Ectodermal cell (in vitro differentiated cells): ENCODE results near the gene TBL1XR1.

Source experiments
- H3K27ac ChIP-seq: 2 replicates; pipeline ENCODE4 v1.7.0; 2013; ENCODE audit warnings: mild to moderate bottlenecking, low read depth, low read length; ENCODE audit not compliant: insufficient read depth, poor library complexity, severe bottlenecking
- H3K27me3 ChIP-seq: 2 replicates; pipeline ENCODE4 v1.7.0; 2013; ENCODE audit warnings: mild to moderate bottlenecking, low read length; ENCODE audit not compliant: insufficient read depth, control insufficient read depth, poor library complexity, severe bottlenecking
- H3K36me3 ChIP-seq: one replicate; pipeline ENCODE4 v1.7.0; 2013; ENCODE audit warnings: low read length; ENCODE audit not compliant: control insufficient read depth, insufficient read depth
- H3K4me1 ChIP-seq: one replicate; pipeline ENCODE4 v1.7.0; 2013; ENCODE audit warnings: low read length; ENCODE audit not compliant: control insufficient read depth, insufficient read depth
- H3K4me3 ChIP-seq: 2 replicates; pipeline ENCODE4 v1.7.0; 2013; ENCODE audit warnings: low read depth, low read length, control low read depth; ENCODE audit not compliant: insufficient read depth
- H3K9me3 ChIP-seq: 2 replicates; pipeline ENCODE4 v1.7.0; 2013; ENCODE audit warnings: mild to moderate bottlenecking, low read length, moderate library complexity; ENCODE audit not compliant: control insufficient read depth
- WGBS, 2 experiments: methylation state at CpG; one replicate each; pipeline ENCODE4 v1.1.7; 2013; ENCODE audit warnings: missing lambda C conversion rate in 2 of 2; 5-methylcytosine and 5-hydroxymethylcytosine counted together

TBL1XR1 gene

DNA sequence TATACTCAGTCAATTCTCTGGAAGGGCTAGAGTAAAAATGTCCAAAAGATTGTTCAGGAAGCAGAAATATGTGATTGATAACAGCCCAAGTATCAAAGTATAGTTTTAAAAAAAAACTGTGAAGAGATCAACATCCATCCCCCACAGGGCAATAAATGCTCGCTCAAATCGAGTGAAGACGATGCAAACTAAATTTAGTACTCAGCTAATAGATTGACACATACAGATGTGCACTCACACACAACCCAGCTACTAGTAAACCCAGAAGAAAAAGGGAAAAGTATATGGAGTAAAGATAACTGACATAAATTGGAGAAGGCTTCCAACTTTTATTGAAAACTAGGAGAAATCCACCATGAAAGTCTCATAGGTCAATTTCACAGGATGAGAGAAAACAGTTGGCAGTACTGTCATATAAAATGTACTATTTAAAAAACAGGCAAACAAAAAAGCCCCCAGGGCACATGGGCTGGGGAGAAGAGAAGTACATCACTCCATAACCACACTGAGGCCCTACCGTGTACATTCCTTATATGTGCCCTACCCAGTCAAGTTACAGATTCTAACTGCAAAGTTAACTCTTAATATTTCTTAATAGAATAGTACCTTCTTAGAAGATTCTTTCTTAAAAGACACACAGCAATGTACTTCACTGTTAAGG is 125.7 kb downstream of the TBL1XR1 start:
- H3K36me3 ChIP-seq = peaks cover 10% of the 10 kb centered on the region
- WGBS, 2 experiments = 89 to 100% methylated on average over 3 to 4 of the region's 4 CpGs
- no peak overlapping the region for H3K4me3 ChIP-seq
- no peaks in the 10 kb centered on the region for H3K27me3 ChIP-seq
- no peaks in the 10 kb centered on the region for H3K9me3 ChIP-seq
- no peaks in the 10 kb centered on the region for H3K4me1 ChIP-seq
- H3K27ac ChIP-seq = no peak overlapping the region

DNA sequence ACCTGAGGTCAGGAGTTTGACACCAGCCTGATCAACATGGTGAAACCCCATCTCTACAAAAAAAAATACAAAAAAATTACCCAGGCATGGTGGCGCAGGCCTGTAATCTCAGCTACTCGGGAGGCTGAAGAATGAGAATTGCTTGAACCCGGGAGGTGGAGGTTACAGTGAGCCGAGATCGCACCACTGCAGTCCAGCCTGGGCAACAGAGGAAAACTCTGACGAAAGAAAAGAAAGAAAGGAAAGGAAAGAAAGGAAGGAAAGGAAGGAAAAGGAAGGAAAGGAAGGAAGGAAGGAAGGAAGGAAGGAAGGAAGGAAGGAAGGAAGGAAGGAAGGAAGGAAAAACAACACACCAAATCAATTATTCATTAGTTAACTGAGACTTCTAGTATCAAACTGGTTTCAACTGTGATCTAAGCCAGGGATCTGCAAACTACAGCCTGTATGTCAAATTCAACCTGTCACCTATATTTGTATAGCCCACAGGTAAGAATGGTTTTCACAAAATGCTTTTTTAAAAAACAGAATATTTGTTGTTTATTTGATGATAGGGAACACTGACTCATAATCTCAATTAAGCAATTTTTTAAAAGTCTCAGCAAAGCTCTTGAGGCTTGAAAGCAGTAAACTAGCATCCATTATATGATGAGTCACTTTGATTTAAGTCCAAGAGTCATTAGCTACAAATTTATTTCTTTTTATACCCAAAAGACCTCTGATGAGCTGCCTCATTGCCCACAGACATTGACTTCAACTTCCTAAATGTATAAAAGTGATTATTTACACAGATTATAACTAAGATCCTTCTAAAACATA is 127.6 kb downstream of the TBL1XR1 start:
- Histone ChIP-seq H3K27ac (no peak overlapping the region), H3K4me3 (no peak overlapping the region), H3K4me1 (no peaks in the 10 kb centered on the region), H3K27me3 (no peaks in the 10 kb centered on the region), H3K36me3 (no peaks in the 10 kb centered on the region), H3K9me3 (no peaks in the 10 kb centered on the region)
- 90 to 98% methylated on average over 6 of the region's 6 CpGs for WGBS, 2 experiments

DNA sequence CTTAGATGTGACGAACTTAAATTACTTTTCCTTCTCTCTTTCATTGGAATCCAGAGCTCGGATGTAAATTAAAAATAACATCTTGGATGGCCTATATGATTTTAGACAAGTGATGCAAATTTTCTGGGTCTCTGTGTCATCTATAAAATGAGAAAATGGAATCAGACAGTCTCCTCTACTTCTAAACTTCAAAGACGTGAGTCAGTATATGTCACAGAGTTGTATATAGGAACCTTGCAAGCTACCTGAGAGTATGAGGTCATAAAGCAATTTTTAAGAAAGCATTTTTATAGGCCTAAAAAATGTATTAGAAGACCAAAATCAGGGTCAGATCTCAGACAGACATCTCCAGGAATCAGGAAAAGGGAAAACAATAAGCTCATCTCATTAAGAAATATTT is 128.3 kb downstream of the TBL1XR1 start:
- Histone ChIP-seq H3K4me1 (no peaks in the 10 kb centered on the region), H3K9me3 (no peaks in the 10 kb centered on the region), H3K36me3 (no peaks in the 10 kb centered on the region), H3K27ac (no peak overlapping the region), H3K27me3 (no peaks in the 10 kb centered on the region), H3K4me3 (no peak overlapping the region)
- WGBS, 2 experiments = 89 to 100% methylated on average over 1 to 3 of the region's 3 CpGs

DNA sequence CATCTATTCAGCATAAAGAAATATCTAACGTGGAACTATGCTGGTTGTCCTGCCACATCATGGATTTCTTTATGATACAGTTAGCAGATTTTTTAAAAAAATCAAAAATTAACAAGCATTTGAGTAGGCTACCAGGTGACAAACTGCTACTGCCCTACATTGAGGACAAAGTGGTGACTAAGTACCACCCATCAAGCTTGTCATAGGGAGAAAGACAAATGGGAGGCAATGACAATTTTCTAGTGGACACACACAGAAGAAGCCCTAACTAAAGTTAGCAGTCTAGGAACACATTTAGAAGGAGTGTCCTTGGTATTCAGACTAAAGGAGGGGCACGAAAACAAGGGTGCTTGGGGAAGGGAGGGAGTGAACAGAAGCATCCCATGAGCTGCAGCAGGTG is 131.2 kb downstream of the TBL1XR1 start:
- 90 to 92% methylated on average over 2 of the region's 2 CpGs for WGBS, 2 experiments
- H3K4me1 ChIP-seq = no peaks in the 10 kb centered on the region
- H3K36me3 ChIP-seq = no peaks in the 10 kb centered on the region
- H3K27ac ChIP-seq = no peak overlapping the region
- H3K4me3 ChIP-seq = no peak overlapping the region
- H3K27me3 ChIP-seq = no peaks in the 10 kb centered on the region
- H3K9me3 ChIP-seq = no peaks in the 10 kb centered on the region

DNA sequence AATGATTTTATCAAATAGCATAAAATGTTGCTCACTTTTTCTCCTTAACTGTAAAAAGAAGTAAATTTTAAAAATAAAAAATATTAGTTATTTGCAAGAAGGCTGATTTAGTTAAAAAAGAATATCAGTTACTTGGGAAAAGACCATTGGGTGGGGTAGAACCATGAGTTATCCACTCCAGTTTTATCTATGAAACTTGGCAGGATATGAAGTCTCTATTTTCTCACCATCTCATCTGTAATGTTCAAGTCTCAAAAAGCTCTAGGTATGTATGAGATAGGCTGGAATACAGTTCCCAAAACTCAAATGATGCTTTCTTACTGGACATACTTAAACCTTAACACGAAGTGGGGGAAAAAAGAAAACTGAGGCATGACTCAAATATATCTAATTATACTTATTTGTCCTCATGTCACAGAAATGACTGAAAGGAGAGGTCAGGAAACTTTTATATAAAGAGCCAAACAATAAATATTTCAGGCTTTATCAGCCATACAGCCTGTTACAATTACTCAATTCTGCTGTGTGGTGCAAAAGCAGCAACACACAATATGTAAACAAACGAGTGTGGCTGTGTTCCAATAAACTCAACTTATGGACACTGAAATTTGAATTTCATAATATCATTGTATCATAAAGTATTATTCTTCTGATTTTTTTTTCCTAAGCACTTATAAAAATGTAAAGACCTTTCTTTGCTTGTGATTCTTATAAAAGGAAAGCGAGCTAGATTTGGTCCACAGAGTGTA is 131.8 kb downstream of the TBL1XR1 start:
- Histone ChIP-seq H3K27me3 (no peaks in the 10 kb centered on the region), H3K36me3 (no peaks in the 10 kb centered on the region), H3K9me3 (no peaks in the 10 kb centered on the region), H3K4me3 (no peak overlapping the region), H3K4me1 (no peaks in the 10 kb centered on the region), H3K27ac (no peak overlapping the region)
- WGBS, 2 experiments = 95 to 100% methylated on average over 1 to 3 of the region's 3 CpGs

DNA sequence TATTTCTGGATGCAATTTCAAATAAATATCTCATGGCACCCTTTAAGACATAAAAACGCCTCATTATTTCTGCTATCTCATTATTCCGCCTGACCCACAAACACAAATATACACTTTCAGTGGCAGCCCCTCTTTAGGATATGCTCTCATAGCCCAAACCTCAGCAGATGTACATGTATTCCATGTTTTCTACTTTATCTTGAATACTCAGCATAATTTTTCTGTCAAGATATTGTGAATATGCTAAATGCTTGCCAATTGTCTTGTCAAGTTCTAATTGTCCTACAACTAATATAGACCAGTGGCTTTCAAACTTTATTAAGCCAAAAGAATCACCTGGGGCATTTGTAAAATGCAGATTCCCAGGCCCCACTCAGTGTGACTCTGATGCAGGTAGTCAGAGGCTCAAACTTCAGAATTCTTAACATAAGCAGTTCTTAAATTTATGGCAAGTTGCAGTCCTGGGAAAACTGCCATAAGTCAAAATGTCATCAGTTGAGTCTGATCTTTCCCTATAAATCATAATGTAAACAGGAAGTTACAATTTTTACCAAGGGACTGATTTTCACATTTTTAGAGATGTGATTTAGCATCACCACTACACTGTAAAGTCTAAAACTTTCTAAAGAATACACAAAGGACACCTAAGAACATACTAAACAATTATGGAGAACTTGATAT is 135.1 kb downstream of the TBL1XR1 start:
- Histone ChIP-seq H3K9me3 (no peaks in the 10 kb centered on the region), H3K27me3 (no peaks in the 10 kb centered on the region), H3K4me3 (no peak overlapping the region), H3K36me3 (no peaks in the 10 kb centered on the region), H3K27ac (no peak overlapping the region), H3K4me1 (no peaks in the 10 kb centered on the region)
- WGBS, 2 experiments = 91 to 96% methylated on average over 2 of the region's 2 CpGs

DNA sequence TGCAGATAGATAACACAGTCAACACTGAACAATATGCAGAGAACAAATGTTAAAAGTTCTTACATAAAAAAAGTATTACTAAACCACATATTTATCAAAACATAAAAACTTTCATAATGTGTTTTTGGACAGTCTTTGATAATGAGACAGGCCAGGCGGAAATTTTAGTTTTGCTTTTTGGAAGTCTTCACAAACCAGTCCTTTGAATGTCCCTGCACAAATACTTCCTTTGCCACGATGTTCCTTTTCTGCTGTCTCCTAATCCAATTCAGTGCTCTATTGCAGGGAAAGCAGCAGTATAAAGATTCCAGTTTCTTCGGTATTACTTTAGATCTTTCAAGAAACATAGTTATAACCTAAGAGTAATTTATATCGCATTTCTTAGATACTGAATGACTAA is 135.9 kb downstream of the TBL1XR1 start:
- no peak overlapping the region for H3K27ac ChIP-seq
- H3K27me3 ChIP-seq = no peaks in the 10 kb centered on the region
- no peaks in the 10 kb centered on the region for H3K36me3 ChIP-seq
- no peak overlapping the region for H3K4me3 ChIP-seq
- no peaks in the 10 kb centered on the region for H3K4me1 ChIP-seq
- no peaks in the 10 kb centered on the region for H3K9me3 ChIP-seq
- 97 to 98% methylated on average over 2 to 3 of the region's 4 CpGs for WGBS, 2 experiments

DNA sequence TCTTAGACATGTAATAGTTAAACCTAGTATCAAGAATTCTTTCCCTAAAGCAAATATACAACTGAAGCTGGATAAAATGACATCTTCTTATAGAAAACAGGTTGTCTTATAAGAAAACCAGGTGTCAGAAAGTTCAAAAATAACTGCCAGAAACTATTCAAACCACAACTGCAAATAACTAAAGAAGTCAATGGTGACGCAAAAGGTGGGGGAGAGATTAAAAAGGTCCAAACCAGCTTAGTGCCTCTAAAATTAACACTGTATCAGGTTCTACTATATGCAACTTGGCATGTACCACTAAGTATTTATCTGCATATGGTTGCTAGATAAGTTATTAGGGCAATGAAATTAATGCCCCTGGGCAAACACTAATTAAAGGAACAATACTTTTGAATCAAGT is 136.8 kb downstream of the TBL1XR1 start:
- no peaks in the 10 kb centered on the region for H3K9me3 ChIP-seq
- H3K36me3 ChIP-seq = no peaks in the 10 kb centered on the region
- 92 to 100% methylated on average over 1 of the region's 1 CpG for WGBS, 2 experiments
- no peaks in the 10 kb centered on the region for H3K27me3 ChIP-seq
- H3K4me1 ChIP-seq = no peaks in the 10 kb centered on the region
- H3K4me3 ChIP-seq = no peak overlapping the region
- no peak overlapping the region for H3K27ac ChIP-seq

DNA sequence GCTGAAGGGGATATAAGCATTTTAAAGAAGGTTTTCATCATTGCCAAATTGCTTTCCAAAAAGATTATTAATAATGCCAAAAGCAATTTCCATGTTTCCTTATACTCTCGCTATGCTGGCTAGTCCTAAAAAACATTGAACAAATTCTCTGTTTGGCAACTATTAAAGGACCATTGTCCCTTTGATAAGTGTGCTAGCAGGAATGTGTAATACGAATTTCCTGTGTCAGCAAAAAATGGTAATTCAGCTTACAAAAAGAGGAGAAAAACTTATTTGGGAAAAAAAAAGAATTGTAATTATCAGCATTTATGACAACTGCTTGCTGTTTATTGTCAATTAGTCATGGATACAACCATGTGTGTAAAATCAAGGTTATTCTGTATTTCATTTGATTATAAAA is 138.6 kb downstream of the TBL1XR1 start:
- no peaks in the 10 kb centered on the region for H3K27me3 ChIP-seq
- H3K4me3 ChIP-seq = no peak overlapping the region
- no peak overlapping the region for H3K27ac ChIP-seq
- H3K4me1 ChIP-seq = no peaks in the 10 kb centered on the region
- WGBS, 2 experiments = 98 to 100% methylated on average over 2 of the region's 2 CpGs
- no peaks in the 10 kb centered on the region for H3K36me3 ChIP-seq
- H3K9me3 ChIP-seq = no peaks in the 10 kb centered on the region

DNA sequence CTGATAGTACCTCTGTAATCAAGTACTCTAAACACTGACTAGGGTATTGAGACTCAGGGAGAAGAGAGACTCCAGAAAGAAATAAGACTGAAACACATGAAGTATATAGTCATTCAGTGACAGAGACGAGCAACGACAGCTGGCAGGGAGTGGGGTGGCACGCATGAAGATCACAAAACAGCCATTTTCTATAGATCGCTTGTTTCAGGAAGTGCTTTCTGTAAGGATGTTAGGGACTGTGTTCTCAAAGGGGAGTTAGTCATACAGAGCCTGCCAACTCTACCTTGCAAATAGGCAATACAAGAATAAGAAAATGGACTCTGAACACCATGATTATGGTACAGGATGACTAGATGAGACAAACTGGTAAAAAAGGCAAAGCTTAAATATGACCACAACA is 139.5 kb downstream of the TBL1XR1 start:
- H3K4me3 ChIP-seq = no peak overlapping the region
- no peaks in the 10 kb centered on the region for H3K4me1 ChIP-seq
- H3K36me3 ChIP-seq = no peaks in the 10 kb centered on the region
- no peaks in the 10 kb centered on the region for H3K9me3 ChIP-seq
- no peaks in the 10 kb centered on the region for H3K27me3 ChIP-seq
- no peak overlapping the region for H3K27ac ChIP-seq
- 88 to 89% methylated on average over 4 of the region's 4 CpGs for WGBS, 2 experiments
